Activated CD4-positive, alpha-beta T cell treated with anti-CD3 and anti-CD28 coated beads, Interleukin-2, amount 10 ng/mL, durations not matched to agents 24 days and 14 days (primary cell): ENCODE measurements around the gene DNAJC15. TPM values are rescaled to one million over a fixed set of nuclear protein-coding genes. Genes with fewer than 3 reads are reported as not detected.

Experiments
- DNase-seq: peaks from one replicate; pipeline ENCODE4 v3.0.0; 2022
- H3K27ac Mint-ChIP-seq: one replicate; pipeline ENCODE4 v1.8.0; 2022; ENCODE audit warnings: mild to moderate bottlenecking, mixed read lengths
- H3K27me3 Mint-ChIP-seq: one replicate; pipeline ENCODE4 v1.8.0; 2022; ENCODE audit warnings: mixed read lengths
- H3K36me3 Mint-ChIP-seq: one replicate; pipeline ENCODE4 v1.8.0; 2022; ENCODE audit warnings: low read depth, mild to moderate bottlenecking, mixed read lengths
- H3K4me1 Mint-ChIP-seq: one replicate; pipeline ENCODE4 v1.8.0; 2021; ENCODE audit warnings: mixed read lengths
- H3K4me3 Mint-ChIP-seq: one replicate; pipeline ENCODE4 v1.8.0; 2022; ENCODE audit warnings: mild to moderate bottlenecking, moderate library complexity, mixed read lengths
- H3K9me3 Mint-ChIP-seq: one replicate; pipeline ENCODE4 v1.8.0; 2021; ENCODE audit warnings: mixed read lengths
- intact Hi-C: fragments of 100-400 bp; cut with micrococcal nuclease; formaldehyde crosslinking; loops from one replicate; pipeline ENCODE4 v1.15.1; 2023
- total RNA-seq: library from RNA; stranded (reverse); gene quantifications from 2 replicates; pipeline ENCODE4 v1.2.3, GENCODE V29; 2022

Gene DNAJC15
- total RNA-seq, 1 donor from 2014 or later: 16.6 TPM

- intact Hi-C loops: no loop called here
- no peak for DNase-seq
- H3K9me3 Mint-ChIP-seq: peaks cover 4% of the 10 kb centered on the region
- H3K4me1 Mint-ChIP-seq: peaks cover 13% of the 10 kb centered on the region
- H3K27ac Mint-ChIP-seq: no peak overlapping the region
- no peaks in the 10 kb centered on the region for H3K27me3 Mint-ChIP-seq
- H3K4me3 Mint-ChIP-seq: no peak overlapping the region
- H3K36me3 Mint-ChIP-seq: peaks cover 31% of the 10 kb centered on the region
Observed at GRCh38 chr13:43086181-43086580, 62.8 kb downstream of the DNAJC15 start.

GRCh38 chr13:43088093-43088511, 64.7 kb downstream of the DNAJC15 start:
- Mint-ChIP-seq H3K27ac (no peak overlapping the region), H3K36me3 (peaks cover 27% of the 10 kb centered on the region), H3K9me3 (peaks cover 4% of the 10 kb centered on the region), H3K27me3 (no peaks in the 10 kb centered on the region), H3K4me3 (no peak overlapping the region), H3K4me1 (peaks cover 9% of the 10 kb centered on the region)
- intact Hi-C loops: no loop called here
- no peak for DNase-seq

DNA sequence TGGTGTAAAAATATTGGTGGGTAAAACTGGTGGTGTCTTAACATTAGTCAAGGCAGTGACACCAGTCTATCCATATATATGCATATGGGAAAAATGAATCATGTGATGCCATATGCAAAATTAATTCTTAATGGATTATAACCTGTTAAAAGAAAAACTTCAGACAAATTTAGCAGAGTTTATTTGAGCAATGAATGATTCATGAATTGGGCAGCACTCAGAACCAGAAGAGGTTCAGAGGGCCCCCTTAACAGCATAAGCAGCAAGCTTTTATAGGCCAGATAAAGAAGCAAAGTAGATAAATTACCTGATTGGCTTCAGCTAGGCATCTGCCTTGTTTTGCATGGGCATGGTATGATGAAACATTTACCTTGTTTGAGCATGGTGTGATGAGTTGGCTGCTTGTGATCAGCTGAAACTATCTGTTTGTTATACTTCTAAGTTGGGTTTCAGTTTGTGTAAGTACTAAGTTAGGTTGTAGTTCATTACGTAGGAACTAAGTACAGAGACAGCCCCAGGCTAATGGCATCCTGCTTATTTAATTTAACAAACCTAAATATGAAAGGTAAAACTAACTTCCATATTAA, 66.6 kb downstream of the DNAJC15 start:
- Mint-ChIP-seq H3K36me3 (peaks cover 27% of the 10 kb centered on the region), H3K9me3 (peaks cover 4% of the 10 kb centered on the region), H3K27me3 (no peaks in the 10 kb centered on the region), H3K27ac (no peak overlapping the region), H3K4me1 (peaks cover 14% of the 10 kb centered on the region), H3K4me3 (no peak overlapping the region)
- intact Hi-C loops: loop anchor here (10.0 kb wide), 1 partner anchor 715 kb away; no protein-coding TSS in a partner anchor
- DNase-seq: no peak

DNA sequence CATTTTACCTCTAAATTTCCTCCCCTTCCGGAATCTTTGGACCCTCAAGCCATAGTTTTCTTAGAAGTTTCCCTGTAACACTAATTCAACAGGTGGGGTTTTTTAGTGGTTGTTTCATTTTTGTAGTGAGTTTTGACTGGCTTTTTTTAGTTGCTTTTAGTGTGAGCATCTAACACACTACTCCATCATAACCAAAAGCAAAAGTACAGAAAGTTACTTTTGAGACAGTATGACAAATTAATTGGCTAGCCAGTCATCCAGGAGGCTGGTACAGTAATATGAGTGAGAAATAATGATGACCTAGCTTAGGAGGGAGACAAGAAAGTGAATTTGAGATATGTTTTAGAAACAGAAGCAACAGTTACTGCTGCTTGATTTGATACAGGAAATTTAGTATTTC, 71.5 kb downstream of the DNAJC15 start:
- Mint-ChIP-seq H3K27ac (peak overlapping the region; percentile 14), H3K9me3 (no peaks in the 10 kb centered on the region), H3K27me3 (no peaks in the 10 kb centered on the region), H3K36me3 (peaks cover 19% of the 10 kb centered on the region), H3K4me3 (no peak overlapping the region), H3K4me1 (peaks cover 12% of the 10 kb centered on the region)
- intact Hi-C loops: loop anchor here (10.0 kb wide), 1 partner anchor 710 kb away; no protein-coding TSS in a partner anchor
- DNase-seq: no peak

DNA sequence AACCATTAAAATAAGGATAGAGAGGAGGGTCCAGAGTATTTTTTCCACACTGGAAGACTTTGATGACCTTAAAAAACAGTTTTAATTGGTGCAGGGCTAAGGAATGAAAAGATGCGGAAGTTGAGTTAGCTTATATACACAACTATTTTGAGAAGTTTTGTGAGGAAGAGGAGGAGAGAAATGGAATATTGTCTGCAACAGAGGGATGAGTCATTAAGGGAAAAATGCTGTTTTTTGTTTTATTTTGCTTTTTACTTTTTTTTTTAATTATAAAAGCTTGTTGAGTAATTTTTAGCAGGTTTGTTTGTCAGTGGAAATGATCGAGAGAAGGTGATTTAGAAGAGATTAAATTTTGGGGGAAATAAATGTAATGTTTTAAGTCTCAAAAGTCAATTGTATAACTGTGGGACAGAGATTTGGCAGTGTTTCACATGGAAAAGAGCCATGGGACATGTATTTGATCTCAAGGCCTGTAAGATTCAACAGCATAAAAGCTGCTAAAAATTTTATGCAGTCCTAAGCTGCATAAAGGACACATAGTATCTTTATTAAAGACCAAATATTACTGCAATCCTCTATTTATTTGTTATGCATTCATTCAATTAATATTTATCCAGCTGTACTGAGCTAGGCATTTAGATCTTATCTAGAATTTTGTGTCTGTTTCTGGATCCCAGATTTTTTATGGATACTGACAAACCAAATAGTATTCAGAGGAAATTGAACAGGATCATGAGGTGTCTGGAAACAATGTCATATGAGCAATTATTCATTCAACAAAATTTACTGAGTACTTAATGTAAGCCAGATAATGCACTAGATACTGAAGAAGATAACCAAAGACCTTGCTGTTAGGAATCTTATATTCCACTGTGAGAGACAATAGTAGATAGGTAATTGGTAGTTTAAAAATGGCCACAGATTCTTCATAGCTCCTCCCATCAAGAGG, 72.7 kb downstream of the DNAJC15 start:
- H3K4me1 Mint-ChIP-seq: peaks cover 17% of the 10 kb centered on the region
- H3K9me3 Mint-ChIP-seq: no peaks in the 10 kb centered on the region
- intact Hi-C loops: loop anchor here (10.0 kb wide), 1 partner anchor 709 kb away; no protein-coding TSS in a partner anchor
- H3K27ac Mint-ChIP-seq: no peak overlapping the region
- no peak for DNase-seq
- H3K36me3 Mint-ChIP-seq: peaks cover 18% of the 10 kb centered on the region
- H3K27me3 Mint-ChIP-seq: no peaks in the 10 kb centered on the region
- H3K4me3 Mint-ChIP-seq: no peak overlapping the region

DNA sequence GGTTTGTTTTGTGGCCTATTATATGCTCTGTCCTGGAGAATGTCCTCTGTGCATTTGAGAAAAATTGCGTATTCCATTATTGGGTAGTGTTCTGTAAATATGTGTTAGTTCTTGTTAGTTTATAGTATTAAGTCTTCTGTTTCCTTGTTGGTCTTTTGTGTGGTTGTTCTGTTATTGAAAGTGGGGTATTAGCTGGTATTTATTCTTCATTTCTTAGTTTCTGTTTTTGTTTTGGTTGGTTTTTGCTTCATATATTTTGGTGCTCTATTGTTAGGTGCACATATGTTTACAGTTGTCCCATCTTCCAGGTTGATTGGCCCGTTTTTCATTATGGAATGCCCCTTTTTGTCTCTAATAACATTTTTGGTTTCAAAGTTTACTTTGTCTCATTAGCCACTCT, 77.3 kb downstream of the DNAJC15 start:
- intact Hi-C loops: no loop called here
- Mint-ChIP-seq H3K27me3 (no peaks in the 10 kb centered on the region), H3K9me3 (no peaks in the 10 kb centered on the region), H3K36me3 (peaks cover 17% of the 10 kb centered on the region), H3K4me1 (peaks cover 8% of the 10 kb centered on the region), H3K4me3 (no peak overlapping the region), H3K27ac (no peak overlapping the region)
- DNase-seq: no peak

GRCh38 chr13:43102304-43102703, 78.9 kb downstream of the DNAJC15 start:
- no peak overlapping the region for H3K4me3 Mint-ChIP-seq
- H3K27me3 Mint-ChIP-seq: no peaks in the 10 kb centered on the region
- intact Hi-C loops: no loop called here
- peaks cover 8% of the 10 kb centered on the region for H3K36me3 Mint-ChIP-seq
- peaks cover 9% of the 10 kb centered on the region for H3K4me1 Mint-ChIP-seq
- H3K27ac Mint-ChIP-seq: no peak overlapping the region
- DNase-seq: no peak
- no peaks in the 10 kb centered on the region for H3K9me3 Mint-ChIP-seq

GRCh38 chr13:43107780-43108179, 84.4 kb downstream of the DNAJC15 start:
- H3K4me3 Mint-ChIP-seq: no peak overlapping the region
- H3K36me3 Mint-ChIP-seq: peaks cover 11% of the 10 kb centered on the region
- no peak for DNase-seq
- intact Hi-C loops: no loop called here
- H3K27me3 Mint-ChIP-seq: peaks cover 2% of the 10 kb centered on the region
- no peaks in the 10 kb centered on the region for H3K9me3 Mint-ChIP-seq
- no peak overlapping the region for H3K27ac Mint-ChIP-seq
- peaks cover 2% of the 10 kb centered on the region for H3K4me1 Mint-ChIP-seq

GRCh38 chr13:43110036-43110435, 86.7 kb downstream of the DNAJC15 start:
- no peak overlapping the region for H3K4me3 Mint-ChIP-seq
- H3K4me1 Mint-ChIP-seq: peaks cover 2% of the 10 kb centered on the region
- intact Hi-C loops: no loop called here
- peaks cover 9% of the 10 kb centered on the region for H3K36me3 Mint-ChIP-seq
- H3K27ac Mint-ChIP-seq: no peak overlapping the region
- no peaks in the 10 kb centered on the region for H3K9me3 Mint-ChIP-seq
- peaks cover 8% of the 10 kb centered on the region for H3K27me3 Mint-ChIP-seq
- DNase-seq: no peak

DNA sequence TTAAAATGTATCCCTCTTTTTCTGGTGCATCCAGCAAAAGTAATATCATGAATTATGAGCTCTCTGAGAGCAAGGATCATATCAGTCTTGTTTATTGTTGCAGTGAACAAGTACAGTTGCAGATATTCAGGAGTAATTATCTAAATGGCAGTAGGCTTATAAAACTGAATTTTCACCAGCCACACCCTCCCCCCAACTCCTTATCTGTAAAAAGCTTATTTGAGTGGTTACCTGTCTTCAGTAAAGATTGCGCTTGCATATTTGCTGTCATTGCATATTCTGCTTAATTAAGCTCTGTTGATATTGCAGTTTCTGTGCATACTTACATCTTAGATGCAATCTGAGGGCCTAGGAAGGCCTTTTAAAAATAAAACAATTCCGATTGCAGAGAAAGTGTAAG, 87.3 kb downstream of the DNAJC15 start:
- peaks cover 8% of the 10 kb centered on the region for H3K27me3 Mint-ChIP-seq
- H3K4me1 Mint-ChIP-seq: peaks cover 2% of the 10 kb centered on the region
- no peak for DNase-seq
- H3K36me3 Mint-ChIP-seq: peaks cover 9% of the 10 kb centered on the region
- H3K4me3 Mint-ChIP-seq: no peak overlapping the region
- H3K9me3 Mint-ChIP-seq: no peaks in the 10 kb centered on the region
- intact Hi-C loops: no loop called here
- H3K27ac Mint-ChIP-seq: no peak overlapping the region

- Mint-ChIP-seq H3K27me3 (peaks cover 11% of the 10 kb centered on the region), H3K4me3 (no peak overlapping the region), H3K27ac (no peak overlapping the region), H3K9me3 (no peaks in the 10 kb centered on the region), H3K36me3 (peaks cover 9% of the 10 kb centered on the region), H3K4me1 (no peaks in the 10 kb centered on the region)
- intact Hi-C loops: no loop called here
- no peak for DNase-seq
Observed at GRCh38 chr13:43111559-43112400, 88.4 kb downstream of the DNAJC15 start.

DNA sequence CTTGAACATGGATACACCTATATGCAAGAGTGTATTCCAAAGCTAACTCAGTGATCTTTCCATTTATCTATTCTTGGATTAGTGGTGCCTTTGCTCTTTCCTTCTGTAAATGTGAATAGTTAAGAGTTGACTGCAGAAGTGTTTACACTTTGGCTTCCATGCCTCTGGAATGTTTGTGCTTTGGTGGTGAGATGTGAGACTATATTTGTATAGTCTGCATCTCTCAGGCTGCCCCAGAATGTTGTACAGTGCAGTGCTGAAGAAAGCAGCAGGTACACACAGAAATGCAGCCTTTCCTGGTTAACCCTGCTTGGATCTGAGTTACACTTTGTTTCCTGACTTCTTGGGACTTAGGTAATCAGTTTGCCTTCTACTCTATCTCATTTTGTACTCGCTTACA, 90.2 kb downstream of the DNAJC15 start:
- no peak for DNase-seq
- Mint-ChIP-seq H3K4me1 (no peaks in the 10 kb centered on the region), H3K4me3 (no peak overlapping the region), H3K36me3 (no peaks in the 10 kb centered on the region), H3K9me3 (no peaks in the 10 kb centered on the region), H3K27me3 (peaks cover 11% of the 10 kb centered on the region), H3K27ac (no peak overlapping the region)
- intact Hi-C loops: no loop called here

GRCh38 chr13:43114504-43114903, 91.1 kb downstream of the DNAJC15 start:
- H3K36me3 Mint-ChIP-seq: no peaks in the 10 kb centered on the region
- H3K4me3 Mint-ChIP-seq: no peak overlapping the region
- no peak overlapping the region for H3K27ac Mint-ChIP-seq
- intact Hi-C loops: no loop called here
- peaks cover 11% of the 10 kb centered on the region for H3K27me3 Mint-ChIP-seq
- H3K9me3 Mint-ChIP-seq: no peaks in the 10 kb centered on the region
- no peak for DNase-seq
- no peaks in the 10 kb centered on the region for H3K4me1 Mint-ChIP-seq
